Measurements from ENCODE around the gene PPP3R2.
"Not testable (repeated sequence)": the region's sequence is repeated elsewhere in the genome, so short reads cannot be mapped to it uniquely, and the experiment has no call there.

PPP3R2 gene

GRCh38 chr9:101594796-101595195 lies at the start of gene PPP3R2:
PPP3R2 (minus strand) TSS chr9:101594969; CDS start chr9:101594921, 48 bp downstream.
- no peak for DNase-seq

GRCh38 chr9:101639785-101640665 lies 45.3 kb upstream of the PPP3R2 start:
- DNase-seq: no peak

- DNase-seq: no peak
Observed at GRCh38 chr9:101639311-101639710, 44.5 kb upstream of the PPP3R2 start.

GRCh38 chr9:101636247-101636646 lies 41.5 kb upstream of the PPP3R2 start:
- no peak for DNase-seq

GRCh38 chr9:101635473-101635872 lies 40.7 kb upstream of the PPP3R2 start:
- no peak for DNase-seq

- DNase-seq: no peak
Observed at GRCh38 chr9:101634741-101635409, 40.1 kb upstream of the PPP3R2 start.

- DNase-seq: no peak
Observed at GRCh38 chr9:101632611-101633010, 37.8 kb upstream of the PPP3R2 start.

- DNase-seq: no peak
Observed at GRCh38 chr9:101631892-101632291, 37.1 kb upstream of the PPP3R2 start.

- no peak for DNase-seq
Observed at GRCh38 chr9:101629636-101630035, 34.9 kb upstream of the PPP3R2 start.

GRCh38 chr9:101628173-101628572 lies 33.4 kb upstream of the PPP3R2 start:
- no peak for DNase-seq

GRCh38 chr9:101626295-101626694 lies 31.5 kb upstream of the PPP3R2 start:
- no peak for DNase-seq

- no peak for DNase-seq
Observed at GRCh38 chr9:101625876-101626275, 31.1 kb upstream of the PPP3R2 start.

GRCh38 chr9:101620452-101620851 lies 25.7 kb upstream of the PPP3R2 start:
- DNase-seq: no peak

GRCh38 chr9:101618698-101619097 lies 23.9 kb upstream of the PPP3R2 start:
- DNase-seq: no peak

GRCh38 chr9:101605547-101605946 lies 10.8 kb upstream of the PPP3R2 start:
- DNase-seq: no peak

GRCh38 chr9:101604296-101604695 lies 9.5 kb upstream of the PPP3R2 start:
- DNase-seq: no peak

- DNase-seq: peak; percentile 77
Observed at GRCh38 chr9:101601904-101602765, 7.4 kb upstream of the PPP3R2 start.

GRCh38 chr9:101593345-101593744 lies 1.4 kb downstream of the PPP3R2 start:
- no peak for DNase-seq

GRCh38 chr9:101592788-101593187 lies 2.0 kb downstream of the PPP3R2 start:
- no peak for DNase-seq

- no peak for DNase-seq
Observed at GRCh38 chr9:101591787-101592446, 2.9 kb downstream of the PPP3R2 start.

- no peak for DNase-seq
Observed at GRCh38 chr9:101590901-101591300, 3.9 kb downstream of the PPP3R2 start.

GRCh38 chr9:101590074-101590473 lies 4.7 kb downstream of the PPP3R2 start:
- not testable (repeated sequence) for DNase-seq

Data from NCI-H345 (cell line).